Measurements from ENCODE around the gene BABAM2. TPM values are rescaled to one million over a fixed set of nuclear protein-coding genes. Genes with fewer than 3 reads are reported as not detected.
A peak's percentile ranks its signal among the peaks of the same experiment; 100 is the strongest.

Gene BABAM2
- total RNA-seq, 4 donors from 2014 or later: 24.3 to 46.1 (median 44.5) TPM

GRCh38 chr2:27955384-27956161, 65.0 kb downstream of the BABAM2 start:
- Histone ChIP-seq H3K4me1 (peaks cover 0 to 72% (median 38%) of the 10 kb centered on the region in 4 donors), H3K27ac (peak overlapping the region in 3 of 4 donors; percentile 24 to 76 (median 71)), H3K27me3 (no peaks in the 10 kb centered on the region), H3K4me3 (no peak overlapping the region), H3K9me3 (no peaks in the 10 kb centered on the region), H3K36me3 (no peaks in the 10 kb centered on the region)
- 55 to 61% methylated on average over 5 of the region's 5 CpGs for WGBS, 2 donors
- DNase-seq (ENCODE audit: low spot score in 2 of 2): no peak
- no peak for TF ChIP-seq POLR2A (IDR thresholded peaks at IDR 0.05)
- TF ChIP-seq CTCF (IDR thresholded peaks at IDR 0.05): no peak
- TF ChIP-seq EP300 (IDR thresholded peaks at IDR 0.05): no peak

- DNase-seq (ENCODE audit: low spot score in 2 of 2): no peak
- Histone ChIP-seq H3K4me1 (peaks cover 0 to 84% (median 46%) of the 10 kb centered on the region in 4 donors), H3K4me3 (no peak overlapping the region), H3K27me3 (no peaks in the 10 kb centered on the region), H3K27ac (peak overlapping the region in 1 of 4 donors; percentile 76), H3K9me3 (no peaks in the 10 kb centered on the region), H3K36me3 (no peaks in the 10 kb centered on the region)
- TF ChIP-seq EP300 (IDR thresholded peaks at IDR 0.05) (peak; percentile 18 to 68), CTCF (IDR thresholded peaks at IDR 0.05) (no peak), POLR2A (IDR thresholded peaks at IDR 0.05) (no peak)
- WGBS, 2 donors: 73 to 80% methylated on average over 2 of the region's 2 CpGs
These were observed 66.4 kb downstream of the BABAM2 start for GRCh38 chr2:27956888-27957287.

GRCh38 chr2:27958711-27959378, 68.3 kb downstream of the BABAM2 start:
- no peak for DNase-seq (ENCODE audit: low spot score in 2 of 2)
- 55 to 71% methylated on average over 2 of the region's 2 CpGs for WGBS, 2 donors
- Histone ChIP-seq H3K9me3 (no peaks in the 10 kb centered on the region), H3K27me3 (no peaks in the 10 kb centered on the region), H3K4me1 (peaks cover 0 to 77% (median 46%) of the 10 kb centered on the region in 4 donors), H3K27ac (peak overlapping the region in 3 of 4 donors; percentile 23 to 79 (median 73)), H3K4me3 (no peak overlapping the region), H3K36me3 (no peaks in the 10 kb centered on the region)
- TF ChIP-seq EP300 (IDR thresholded peaks at IDR 0.05) (no peak), POLR2A (IDR thresholded peaks at IDR 0.05) (no peak), CTCF (IDR thresholded peaks at IDR 0.05) (no peak)

GRCh38 chr2:27959496-27959895, 69.0 kb downstream of the BABAM2 start:
- TF ChIP-seq POLR2A (IDR thresholded peaks at IDR 0.05): no peak
- TF ChIP-seq EP300 (IDR thresholded peaks at IDR 0.05): peak; percentile 62 to 79

GRCh38 chr2:27960237-27960912, 69.8 kb downstream of the BABAM2 start:
- WGBS, 2 donors: 21 to 22% methylated on average over 4 of the region's 4 CpGs
- Histone ChIP-seq H3K4me3 (no peak overlapping the region), H3K9me3 (no peaks in the 10 kb centered on the region), H3K27ac (peak overlapping the region; percentile 32 to 79 (median 58)), H3K4me1 (peaks cover 0 to 63% (median 32%) of the 10 kb centered on the region in 4 donors), H3K36me3 (no peaks in the 10 kb centered on the region), H3K27me3 (no peaks in the 10 kb centered on the region)
- TF ChIP-seq POLR2A (IDR thresholded peaks at IDR 0.05) (no peak), EP300 (IDR thresholded peaks at IDR 0.05) (peak in 1 of 2 donors; percentile 14), CTCF (IDR thresholded peaks at IDR 0.05) (no peak)
- DNase-seq (ENCODE audit: low spot score in 2 of 2): no peak

More at GRCh38 chr2:27959496-27959895, 69.0 kb downstream of the BABAM2 start:
- Histone ChIP-seq H3K27ac (peak overlapping the region in 3 of 4 donors; percentile 23 to 79 (median 73)), H3K4me1 (peaks cover 0 to 71% (median 41%) of the 10 kb centered on the region in 4 donors), H3K27me3 (no peaks in the 10 kb centered on the region), H3K36me3 (no peaks in the 10 kb centered on the region), H3K4me3 (no peak overlapping the region), H3K9me3 (no peaks in the 10 kb centered on the region)
- 18 to 22% methylated on average over 4 of the region's 4 CpGs for WGBS, 2 donors
- peak; percentile 33 to 85 for DNase-seq (ENCODE audit: low spot score in 2 of 2)
